A673 (cell line): ENCODE results near the gene STAP2. TPM values are rescaled to one million over a fixed set of nuclear protein-coding genes. Genes with fewer than 3 reads are reported as not detected.

ENCODE experiments used
- BruUV-seq: library from RNA; stranded (reverse); fragments of 400-500 nt; replicated peaks from 2 replicates; lab custom pipeline; 2021; lab: Mats Ljungman, UMichigan
- CTCF ChIA-PET: fragments of 300-600 bp; sonication (Branson Sonifier 250); formaldehyde crosslinking; loops from one replicate; lab custom pipeline; 2022; ENCODE audit warnings: antibody characterized with exemption; lab: Charles Lee
- POLR2A ChIA-PET: fragments of 300-600 bp; sonication (Branson Sonifier 250); formaldehyde crosslinking; loops from one replicate; lab custom pipeline; 2022; ENCODE audit warnings: antibody characterized with exemption; ENCODE audit not compliant: low non-redundant PET; lab: Charles Lee
- DNase-seq: peaks from one replicate; pipeline ENCODE4 v3.0.0-alpha.2; 2015; ENCODE audit warnings: low spot score
- H3K27ac ChIP-seq: fragments of 200-600 bp; sonication (generic); 2 replicates; pipeline ENCODE4 v1.5.1; 2016; ENCODE audit warnings: mixed run types, low read depth, mild to moderate bottlenecking, mixed read lengths, antibody characterized with exemption, low read length; ENCODE audit not compliant: poor library complexity, severe bottlenecking
- H3K27me3 ChIP-seq: fragments of 200-600 bp; sonication (generic); replicated peaks from 2 replicates; pipeline ENCODE4 v1.6.1; 2017; ENCODE audit warnings: mixed run types, low read depth, mild to moderate bottlenecking, mixed read lengths, antibody characterized with exemption, low read length; ENCODE audit not compliant: insufficient read depth, poor library complexity
- H3K36me3 ChIP-seq: fragments of 200-600 bp; sonication (generic); 2 replicates; pipeline ENCODE4 v1.6.1; 2016; ENCODE audit warnings: mixed run types, mild to moderate bottlenecking, mixed read lengths, antibody characterized with exemption, low read length; ENCODE audit not compliant: insufficient read depth, poor library complexity, severe bottlenecking
- H3K4me1 ChIP-seq: fragments of 200-600 bp; sonication (generic); 2 replicates; pipeline ENCODE4 v1.6.1; 2017; ENCODE audit warnings: mixed run types, mild to moderate bottlenecking, mixed read lengths, antibody characterized with exemption, low read length; ENCODE audit not compliant: insufficient read depth, poor library complexity, severe bottlenecking
- H3K4me3 ChIP-seq: fragments of 200-600 bp; sonication (generic); 2 replicates; pipeline ENCODE4 v1.5.1; 2016; ENCODE audit warnings: low read depth, mixed run types, mild to moderate bottlenecking, mixed read lengths, low read length; ENCODE audit not compliant: poor library complexity, severe bottlenecking
- H3K9me3 ChIP-seq: fragments of 200-600 bp; sonication (generic); 2 replicates; pipeline ENCODE4 v1.6.1; 2016; ENCODE audit warnings: mixed run types, low read depth, mild to moderate bottlenecking, mixed read lengths, antibody characterized with exemption, low read length; ENCODE audit not compliant: poor library complexity, severe bottlenecking
- CTCF ChIP-seq: fragments of 300-800, 200-600 bp; sonication (generic); conservative IDR thresholded peaks from 2 replicates; pipeline ENCODE4 v1.5.1; 2017; ENCODE audit warnings: low read depth, mild to moderate bottlenecking, antibody characterized with exemption, low read length, moderate library complexity, mixed read lengths
- EZH2 ChIP-seq: fragments of 200-600 bp; sonication (generic); IDR thresholded peaks from 2 replicates; pipeline ENCODE4 v1.6.1; 2017; ENCODE audit warnings: borderline replicate concordance, low read depth, mild to moderate bottlenecking, mixed read lengths, antibody characterized with exemption, low read length; ENCODE audit not compliant: poor library complexity, severe bottlenecking
- intact Hi-C: fragments of 100-400 bp; cut with micrococcal nuclease; formaldehyde crosslinking; loops from one replicate; pipeline ENCODE4 v1.10.0; 2022; ENCODE audit not compliant: unreplicated experiment
- total RNA-seq: library from RNA; stranded (reverse); gene quantifications from 2 replicates; pipeline ENCODE4 v1.2.3, GENCODE V29; 2021

STAP2 gene
- total RNA-seq, 1 experiment from 2014 or later, result 2.0 TPM

GRCh38 chr19:4357095-4357797 lies 18.6 kb upstream of the STAP2 start:
- Histone ChIP-seq H3K4me3 (no peak overlapping the region), H3K4me1 (no peaks in the 10 kb centered on the region), H3K27ac (no peak overlapping the region), H3K27me3 (no peaks in the 10 kb centered on the region), H3K36me3 (peaks cover 35% of the 10 kb centered on the region), H3K9me3 (no peaks in the 10 kb centered on the region)
- CTCF ChIA-PET, result interaction anchor here (0.6 kb wide), 1 partner anchor 273 kb away, joined by 7 read pairs; no protein-coding TSS in a partner anchor
- TF ChIP-seq CTCF, result no peak
- no peak for TF ChIP-seq EZH2
- POLR2A ChIA-PET, result interaction anchor here (0.7 kb wide), 1 partner anchor 30 kb away, joined by 3 read pairs; no protein-coding TSS in a partner anchor
- BruUV-seq, result no TSS peak
- no peak for DNase-seq
- intact Hi-C loops, result no loop called here

DNA sequence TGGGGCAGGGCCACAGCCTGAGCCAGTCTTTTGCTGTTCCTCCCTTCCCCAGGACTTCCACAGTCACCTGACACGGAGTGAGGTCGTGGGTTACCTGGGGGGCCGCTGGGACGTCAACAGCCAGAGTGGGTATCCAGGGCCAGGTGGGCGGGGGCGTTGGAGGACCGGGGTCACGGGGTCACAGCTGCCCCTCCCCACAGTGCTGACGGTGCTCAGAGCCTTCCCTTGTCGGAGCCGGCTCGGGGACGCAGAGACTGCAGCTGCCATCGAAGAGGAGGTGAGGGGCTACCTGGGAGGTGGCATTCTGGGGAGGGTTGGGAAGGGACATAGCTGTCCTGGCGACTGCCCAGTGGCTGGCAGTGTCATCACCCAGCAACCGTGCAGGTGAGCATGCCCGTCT lies 16.3 kb upstream of the STAP2 start:
- intact Hi-C loops, result no loop called here
- ChIA-PET CTCF (no interaction called here), POLR2A (no interaction called here)
- H3K27me3 ChIP-seq, result no peaks in the 10 kb centered on the region
- H3K4me1 ChIP-seq, result no peaks in the 10 kb centered on the region
- no TSS peak for BruUV-seq
- H3K4me3 ChIP-seq, result no peak overlapping the region
- no peaks in the 10 kb centered on the region for H3K9me3 ChIP-seq
- no peak for DNase-seq
- TF ChIP-seq EZH2 (no peak), CTCF (no peak)
- H3K27ac ChIP-seq, result no peak overlapping the region
- peaks cover 18% of the 10 kb centered on the region for H3K36me3 ChIP-seq

DNA sequence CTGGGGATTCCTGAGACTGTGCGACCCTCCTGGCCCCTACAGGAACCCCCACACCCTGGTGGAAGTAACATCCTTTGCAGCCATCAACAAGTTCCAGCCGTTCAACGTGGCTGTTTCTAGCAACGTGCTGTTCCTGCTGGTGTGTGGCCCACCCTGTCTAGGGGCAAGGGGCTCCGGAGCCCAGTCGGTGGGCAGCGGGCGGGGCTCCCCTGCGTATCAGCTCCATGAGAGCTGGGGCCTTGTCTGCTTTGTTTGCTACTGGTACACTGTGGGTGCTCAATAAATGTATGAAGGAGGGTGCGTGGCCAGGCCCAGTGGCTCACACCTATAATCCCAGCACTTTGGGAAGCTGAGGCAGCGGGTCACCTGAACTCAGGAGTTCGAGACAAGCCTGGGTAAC lies 15.7 kb upstream of the STAP2 start:
- POLR2A ChIA-PET, result no interaction called here

More for the DNA sequence above, 15.7 kb upstream of the STAP2 start:
- H3K4me3 ChIP-seq, result no peak overlapping the region
- no peaks in the 10 kb centered on the region for H3K9me3 ChIP-seq
- H3K4me1 ChIP-seq, result no peaks in the 10 kb centered on the region
- intact Hi-C loops, result no loop called here
- TF ChIP-seq CTCF (no peak), EZH2 (no peak)
- CTCF ChIA-PET, result no interaction called here
- BruUV-seq, result no TSS peak
- no peak overlapping the region for H3K27ac ChIP-seq
- no peaks in the 10 kb centered on the region for H3K27me3 ChIP-seq
- H3K36me3 ChIP-seq, result peaks cover 12% of the 10 kb centered on the region
- no peak for DNase-seq
